Upper lobe of left lung (tissue), 4 donors: ENCODE results near the gene KCNJ18.
"Not testable (repeated sequence)": the region's sequence is repeated elsewhere in the genome, so short reads cannot be mapped to it uniquely, and the experiment has no call there.

Source experiments
- POLR2A ChIP-seq, 4 donors: fragments of 450-650 bp; IDR thresholded peaks; one replicate each; pipeline ENCODE4 v1.5.1; 2016 to 2017; ENCODE audit warnings: antibody characterized with exemption in 4 of 4, mild to moderate bottlenecking in 2 of 4
- TF ChIP-seq, protein P1 (sequence below), 6 experiments: fragments of 450-650 bp in 4 of 6; fragments of 200-600 bp in 2 of 6; sonication (generic) in 2 of 6; IDR thresholded peaks; one replicate each; pipeline ENCODE4 v1.5.1; 2016 to 2019; ENCODE audit warnings: antibody characterized with exemption in 6 of 6

DNA sequence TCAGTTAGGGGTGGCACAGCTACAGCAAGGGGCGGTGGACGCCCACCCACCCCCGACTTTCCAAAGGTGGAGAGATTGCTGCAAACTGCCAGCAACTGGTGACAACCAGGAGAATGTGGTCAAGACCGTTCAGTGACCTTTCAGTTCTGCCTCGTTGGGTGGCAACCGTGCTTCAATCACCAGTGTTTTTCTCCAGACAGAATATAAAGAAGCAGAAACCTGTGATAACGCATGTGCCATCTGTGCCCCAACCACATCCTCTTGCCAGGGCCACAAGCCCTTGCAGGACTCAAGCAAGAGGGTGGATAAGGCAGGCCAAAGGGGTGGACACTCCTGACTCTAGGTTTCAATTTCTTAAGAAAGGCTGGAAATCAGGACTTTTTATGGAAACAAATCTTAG is 47.2 kb downstream of the KCNJ18 start:
- TF ChIP-seq POLR2A (IDR thresholded peaks at IDR 0.05): not testable (repeated sequence)
- TF ChIP-seq, protein P1, sequence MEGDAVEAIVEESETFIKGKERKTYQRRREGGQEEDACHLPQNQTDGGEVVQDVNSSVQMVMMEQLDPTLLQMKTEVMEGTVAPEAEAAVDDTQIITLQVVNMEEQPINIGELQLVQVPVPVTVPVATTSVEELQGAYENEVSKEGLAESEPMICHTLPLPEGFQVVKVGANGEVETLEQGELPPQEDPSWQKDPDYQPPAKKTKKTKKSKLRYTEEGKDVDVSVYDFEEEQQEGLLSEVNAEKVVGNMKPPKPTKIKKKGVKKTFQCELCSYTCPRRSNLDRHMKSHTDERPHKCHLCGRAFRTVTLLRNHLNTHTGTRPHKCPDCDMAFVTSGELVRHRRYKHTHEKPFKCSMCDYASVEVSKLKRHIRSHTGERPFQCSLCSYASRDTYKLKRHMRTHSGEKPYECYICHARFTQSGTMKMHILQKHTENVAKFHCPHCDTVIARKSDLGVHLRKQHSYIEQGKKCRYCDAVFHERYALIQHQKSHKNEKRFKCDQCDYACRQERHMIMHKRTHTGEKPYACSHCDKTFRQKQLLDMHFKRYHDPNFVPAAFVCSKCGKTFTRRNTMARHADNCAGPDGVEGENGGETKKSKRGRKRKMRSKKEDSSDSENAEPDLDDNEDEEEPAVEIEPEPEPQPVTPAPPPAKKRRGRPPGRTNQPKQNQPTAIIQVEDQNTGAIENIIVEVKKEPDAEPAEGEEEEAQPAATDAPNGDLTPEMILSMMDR (IDR thresholded peaks at IDR 0.05): not testable (repeated sequence)
